ENCODE data around the gene NUP58. TPM values are rescaled to one million over a fixed set of nuclear protein-coding genes. Genes with fewer than 3 reads are reported as not detected.

NUP58 gene
- total RNA-seq (10 to 100 TPM; 77.6 to 82.5 TPM), polyA plus RNA-seq (10 to 100 TPM; 25.6 to 30.5 TPM)
- long read RNA-seq, donor 1, full-length matches to known transcripts, result 18 of 23 reads
- long read RNA-seq, donor 1, partial matches to known transcripts, result 5 of 23 reads
- long read RNA-seq, donor 1, other reads (novel, unspliced or antisense), result 0 of 23 reads
- long read RNA-seq, donor 2, full-length matches to known transcripts, result 3 of 3 reads
- long read RNA-seq, donor 2, partial matches to known transcripts, result 0 of 3 reads
- long read RNA-seq, donor 2, other reads (novel, unspliced or antisense), result 0 of 3 reads
- long read RNA-seq, donor 3, full-length matches to known transcripts, result 7 of 7 reads
- long read RNA-seq, donor 3, partial matches to known transcripts, result 0 of 7 reads
- long read RNA-seq, donor 3, other reads (novel, unspliced or antisense), result 0 of 7 reads
- long read RNA-seq, donor 4, full-length matches to known transcripts, result 6 of 6 reads
- long read RNA-seq, donor 4, partial matches to known transcripts, result 0 of 6 reads
- long read RNA-seq, donor 4, other reads (novel, unspliced or antisense), result 0 of 6 reads
- long read RNA-seq, donor 5, full-length matches to known transcripts, result 5 of 10 reads
- long read RNA-seq, donor 5, partial matches to known transcripts, result 5 of 10 reads
- long read RNA-seq, donor 5, other reads (novel, unspliced or antisense), result 0 of 10 reads

GRCh38 chr13:25301347-25302113, at the start of gene NUP58:
NUP58 (plus strand) TSS chr13:25301625; CDS start chr13:25301774, 149 bp downstream.
- H3K9me3 ChIP-seq (ENCODE audit: control insufficient read depth in 4 of 4, insufficient read depth in 3 of 4, low read length in 3 of 4), result no peaks in the 10 kb centered on the region
- H3K27me3 ChIP-seq (ENCODE audit: control insufficient read depth in 3 of 3, insufficient read depth in 3 of 3, low read length in 2 of 3), result peaks cover 2 to 4% (median 4%) of the 10 kb centered on the region in 3 donors
- DNase-seq (peak; percentile 97 to 98 (median 97)), ATAC-seq (ENCODE audit: insufficient read depth, low FRiP score) (peak; percentile 98)
- H3K9ac ChIP-seq (ENCODE audit: insufficient read depth in 1 of 2, low read length in 2 of 2), result peak within 1 kb of the TSS; percentile 93 to 97
- peak; percentile 18 for TF ChIP-seq CTCF (IDR thresholded peaks at IDR 0.05; ENCODE audit: control extremely low read depth, extremely low read depth)
- peak within 1 kb of the TSS; percentile 76 for H3K4me3 ChIP-seq
- peaks cover 0 to 5% (median under 1%) of the 10 kb centered on the region in 4 donors for H3K36me3 ChIP-seq (ENCODE audit: control insufficient read depth in 4 of 4, insufficient read depth in 4 of 4, low read length in 4 of 4)
- peaks cover 0 to 13% (median 3%) of the 10 kb centered on the region in 5 donors for H3K4me1 ChIP-seq (ENCODE audit: control insufficient read depth in 5 of 5, insufficient read depth in 5 of 5, low read length in 5 of 5)
- 0% methylated on average over 59 to 64 of the region's 64 CpGs for WGBS, 2 donors
- peak within 1 kb of the TSS; percentile 83 to 96 for H3K27ac ChIP-seq (ENCODE audit: low read depth in 1 of 2, low read length in 1 of 2)

- ATAC-seq (ENCODE audit: insufficient read depth, low FRiP score), result no peak
- Histone ChIP-seq H3K9ac (ENCODE audit: insufficient read depth in 1 of 2, low read length in 2 of 2) (no peak overlapping the region), H3K27me3 (ENCODE audit: control insufficient read depth in 3 of 3, insufficient read depth in 3 of 3, low read length in 2 of 3) (no peaks in the 10 kb centered on the region), H3K9me3 (ENCODE audit: control insufficient read depth in 4 of 4, insufficient read depth in 3 of 4, low read length in 3 of 4) (no peaks in the 10 kb centered on the region), H3K27ac (ENCODE audit: low read depth in 1 of 2, low read length in 1 of 2) (no peak overlapping the region), H3K4me1 (ENCODE audit: control insufficient read depth in 5 of 5, insufficient read depth in 5 of 5, low read length in 5 of 5) (peaks cover 0 to 7% (median 0%) of the 10 kb centered on the region in 5 donors), H3K4me3 (no peak overlapping the region), H3K36me3 (ENCODE audit: control insufficient read depth in 4 of 4, insufficient read depth in 4 of 4, low read length in 4 of 4) (peaks cover 7 to 16% (median 9%) of the 10 kb centered on the region in 4 donors)
- no peak for DNase-seq
- WGBS, 2 donors, result 39 to 74% methylated on average over 4 of the region's 4 CpGs
- no peak for TF ChIP-seq CTCF (IDR thresholded peaks at IDR 0.05; ENCODE audit: control extremely low read depth, extremely low read depth)
Measured at GRCh38 chr13:25252225-25252624, 49.2 kb upstream of the NUP58 start.

DNA sequence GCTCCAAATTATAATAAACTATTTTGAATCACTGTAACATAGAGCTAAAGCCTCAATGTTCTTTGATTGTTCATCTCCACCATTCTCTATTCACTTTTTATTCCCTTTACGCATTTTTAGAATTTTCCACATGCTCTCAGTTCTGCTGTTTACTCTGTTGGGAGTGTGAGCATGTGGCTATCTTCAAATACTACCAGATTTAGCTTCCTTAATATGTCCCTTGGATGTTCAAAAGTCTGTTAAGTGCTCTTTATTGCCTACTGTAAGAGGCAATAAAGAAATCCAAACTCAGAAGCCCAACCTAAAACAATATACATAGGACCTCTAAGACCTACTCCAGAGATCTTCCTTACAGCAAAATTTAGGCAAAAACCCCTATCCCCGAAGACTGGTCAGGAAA, 48.7 kb upstream of the NUP58 start:
- DNase-seq (no peak), ATAC-seq (ENCODE audit: insufficient read depth, low FRiP score) (no peak)

More for the DNA sequence above, 48.7 kb upstream of the NUP58 start:
- WGBS, 2 donors, result 92 to 95% methylated on average over 2 of the region's 2 CpGs
- no peaks in the 10 kb centered on the region for H3K27me3 ChIP-seq (ENCODE audit: control insufficient read depth in 3 of 3, insufficient read depth in 3 of 3, low read length in 2 of 3)
- no peak overlapping the region for H3K4me3 ChIP-seq
- no peak for TF ChIP-seq CTCF (IDR thresholded peaks at IDR 0.05; ENCODE audit: control extremely low read depth, extremely low read depth)
- H3K9me3 ChIP-seq (ENCODE audit: control insufficient read depth in 4 of 4, insufficient read depth in 3 of 4, low read length in 3 of 4), result no peaks in the 10 kb centered on the region
- no peak overlapping the region for H3K27ac ChIP-seq (ENCODE audit: low read depth in 1 of 2, low read length in 1 of 2)
- H3K4me1 ChIP-seq (ENCODE audit: control insufficient read depth in 5 of 5, insufficient read depth in 5 of 5, low read length in 5 of 5), result peaks cover 0 to 7% (median 0%) of the 10 kb centered on the region in 5 donors
- no peak overlapping the region for H3K9ac ChIP-seq (ENCODE audit: insufficient read depth in 1 of 2, low read length in 2 of 2)
- H3K36me3 ChIP-seq (ENCODE audit: control insufficient read depth in 4 of 4, insufficient read depth in 4 of 4, low read length in 4 of 4), result peaks cover 8 to 20% (median 10%) of the 10 kb centered on the region in 4 donors

Measured in lung (tissue), 16 donors.